ENCODE data around the gene PAIP1. TPM values are rescaled to one million over a fixed set of nuclear protein-coding genes. Genes with fewer than 3 reads are reported as not detected.
"Not testable (repeated sequence)": the region's sequence is repeated elsewhere in the genome, so short reads cannot be mapped to it uniquely, and the experiment has no call there.

PAIP1 gene
- 130 TPM for total RNA-seq
- long read RNA-seq, transcript PAIP1-203 (11 exons, 1,734 nt): minor isoform, 26 of 113 reads
- long read RNA-seq, transcript PAIP1-201 (11 exons, 2,782 nt): major isoform, 74 of 113 reads
- long read RNA-seq, partial matches to known transcripts: 2 of 113 reads
- long read RNA-seq, other reads (novel, unspliced or antisense): 11 of 113 reads

DNA sequence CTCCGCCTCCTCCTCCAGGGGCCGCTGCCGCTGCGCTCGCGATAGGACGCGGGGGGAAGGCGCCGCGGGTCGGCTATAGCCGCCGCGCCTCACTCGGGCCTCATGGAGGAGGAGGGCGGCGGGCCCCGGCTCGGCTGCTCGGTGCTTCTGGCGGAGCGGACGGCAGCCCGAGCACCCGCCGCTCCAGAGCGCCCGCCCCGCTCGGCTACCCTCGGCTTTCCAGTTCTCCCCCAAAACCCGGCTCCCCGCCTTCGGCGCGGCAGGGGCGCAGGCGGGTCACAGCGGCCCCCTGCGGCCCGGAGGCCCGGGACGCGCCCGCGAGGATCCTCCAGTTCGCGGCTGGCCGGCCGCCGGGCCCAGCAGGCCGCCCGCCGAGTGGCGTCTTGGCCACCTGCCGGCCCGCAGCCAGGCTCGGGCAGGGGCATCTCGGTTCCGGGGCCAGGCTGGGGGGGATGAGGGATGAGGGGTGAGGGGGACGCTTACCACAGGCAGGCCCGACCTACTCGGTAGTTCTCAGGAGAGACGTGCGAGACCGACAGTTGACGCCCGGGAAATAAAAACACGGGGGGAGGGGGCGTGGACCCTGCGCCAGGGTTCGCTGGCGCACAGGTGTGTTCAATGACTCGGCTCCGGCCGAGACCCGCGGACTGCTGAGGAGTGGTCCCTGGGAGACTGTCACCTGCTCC is at the start of gene PAIP1:
TSS of gene PAIP1 (minus strand) at position 221 of the 686 bp plus-strand sequence. CDS start 231 bp downstream, outside the sequence.
- ATAC-seq (peak; percentile 92), DNase-seq (ENCODE audit: missing footprints) (peak; percentile 91)
- intact Hi-C loops (cut with DNase I): loop anchor here (1.0 to 5.0 kb wide), 4 partner anchors 40 to 75 kb away; partner anchors contain the start of genes C5orf34, NNT and TMEM267

GRCh38 chr5:43606351-43606750 is 49.5 kb upstream of the PAIP1 start:
- intact Hi-C loops (cut with DNase I): no loop called here
- no peak for DNase-seq (ENCODE audit: missing footprints)
- no peak for ATAC-seq

GRCh38 chr5:43604699-43605098 is 47.8 kb upstream of the PAIP1 start:
- no peak for DNase-seq (ENCODE audit: missing footprints)
- intact Hi-C loops (cut with DNase I): loop anchor here (5.0 kb wide), 1 partner anchor 122 kb away; the partner anchor contains the start of gene TMEM267
- no peak for ATAC-seq

GRCh38 chr5:43603344-43604217 is 46.7 kb upstream of the PAIP1 start:
- ATAC-seq (peak; percentile 82), DNase-seq (ENCODE audit: missing footprints) (peak; percentile 86)
- intact Hi-C loops (cut with DNase I): loop anchor here (1.0 to 5.0 kb wide), 2 partner anchors 47 to 121 kb away; partner anchors contain the start of gene TMEM267

GRCh38 chr5:43602461-43603343 is 45.8 kb upstream of the PAIP1 start, which contains the start of gene NNT:
Gene NNT (plus strand): TSS chr5:43603180. CDS start chr5:43609196, 6,016 bp downstream.
- ATAC-seq: peak; percentile 82
- intact Hi-C loops (cut with DNase I): loop anchor here (1.0 to 5.0 kb wide), 2 partner anchors 46 to 120 kb away; partner anchors contain the start of gene TMEM267

DNA sequence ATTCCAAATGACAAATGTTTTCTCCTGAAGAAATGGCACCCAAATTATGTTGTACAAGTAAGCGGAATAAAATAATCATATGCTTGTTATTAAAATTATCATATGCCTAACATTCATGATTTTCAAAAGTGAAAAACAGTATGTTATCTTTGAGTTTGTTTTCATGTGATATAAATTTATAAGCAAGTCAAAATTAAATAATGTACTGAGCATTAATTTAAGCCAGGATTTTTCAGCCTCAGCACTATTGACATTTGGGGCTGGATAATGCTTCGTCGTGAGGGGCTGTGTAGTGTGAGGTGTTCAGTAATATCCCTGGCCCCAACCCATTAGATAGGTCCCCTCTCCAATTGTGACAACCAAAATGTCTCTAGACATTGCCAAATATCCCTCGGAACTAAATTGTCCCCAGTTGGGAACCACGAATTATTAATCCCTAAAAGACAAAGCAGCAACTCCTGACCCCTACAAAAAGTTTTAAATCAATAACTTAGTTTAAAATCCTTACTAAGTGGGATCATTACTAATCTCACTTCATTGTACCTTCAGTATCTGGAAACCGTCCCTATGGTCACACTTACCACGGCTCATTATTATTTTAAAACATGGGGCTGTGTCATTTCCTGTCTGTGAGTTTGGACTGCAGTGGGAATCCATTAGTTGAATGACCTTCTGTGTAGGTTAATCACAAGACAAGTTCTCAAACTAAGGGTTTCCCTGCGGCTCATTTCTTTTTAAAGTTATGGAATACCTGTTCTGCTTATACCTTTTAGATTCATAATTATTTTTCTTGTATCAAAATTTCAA is 44.8 kb upstream of the PAIP1 start:
- DNase-seq (ENCODE audit: missing footprints) (no peak), ATAC-seq (no peak)
- intact Hi-C loops (cut with DNase I): loop anchor here (5.0 kb wide), 1 partner anchor 119 kb away; the partner anchor contains the start of gene TMEM267

More at GRCh38 chr5:43602461-43603343, 45.8 kb upstream of the PAIP1 start, which contains the start of gene NNT:
- DNase-seq (ENCODE audit: missing footprints): peak; percentile 95

DNA sequence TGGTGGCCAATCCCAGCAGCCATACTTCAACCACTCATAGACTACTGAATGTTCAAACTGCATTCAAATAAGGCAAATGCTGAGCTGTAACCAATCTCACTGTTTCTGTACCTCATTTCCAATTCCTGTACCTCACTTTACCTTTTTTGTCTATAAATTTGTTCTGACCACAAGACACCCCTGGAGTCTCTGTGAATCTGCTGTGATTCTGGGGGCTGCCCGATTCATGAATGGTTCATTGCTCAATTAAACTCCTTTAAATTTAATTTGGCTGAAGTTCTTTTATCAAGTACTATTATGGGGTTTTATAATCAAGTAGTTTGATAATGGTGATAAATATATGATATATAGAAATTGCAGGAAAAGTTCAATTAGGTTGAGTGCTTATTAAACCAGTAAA is 42.0 kb upstream of the PAIP1 start:
- intact Hi-C loops (cut with DNase I); DNase-seq (ENCODE audit: missing footprints); ATAC-seq: not testable (repeated sequence)

GRCh38 chr5:43592363-43592762 is 35.5 kb upstream of the PAIP1 start:
- DNase-seq (ENCODE audit: missing footprints) (no peak), ATAC-seq (no peak)
- intact Hi-C loops (cut with DNase I): no loop called here

GRCh38 chr5:43590700-43591099 is 33.8 kb upstream of the PAIP1 start:
- intact Hi-C loops (cut with DNase I): no loop called here
- DNase-seq (ENCODE audit: missing footprints) (no peak), ATAC-seq (no peak)

DNA sequence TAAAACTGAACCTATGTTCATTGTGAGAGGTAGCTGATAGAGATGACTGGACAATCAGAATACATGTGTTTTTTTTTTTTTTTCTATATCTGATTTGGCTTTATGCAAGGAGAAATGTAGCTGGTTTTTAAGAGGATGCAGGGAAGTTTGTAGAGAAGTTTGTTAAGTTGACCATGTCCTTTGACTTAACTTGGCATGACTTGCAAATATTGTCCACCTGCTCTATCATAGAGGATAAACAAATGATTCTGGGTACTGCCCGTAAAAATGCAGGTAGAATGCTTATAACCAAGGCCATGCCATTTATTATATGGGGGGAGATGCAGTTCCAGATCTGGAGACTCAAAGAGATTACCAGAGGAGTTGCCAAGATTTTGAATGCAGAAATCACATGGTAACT is 32.4 kb upstream of the PAIP1 start:
- ATAC-seq: no peak
- DNase-seq (ENCODE audit: missing footprints): no peak
- intact Hi-C loops (cut with DNase I): no loop called here

DNA sequence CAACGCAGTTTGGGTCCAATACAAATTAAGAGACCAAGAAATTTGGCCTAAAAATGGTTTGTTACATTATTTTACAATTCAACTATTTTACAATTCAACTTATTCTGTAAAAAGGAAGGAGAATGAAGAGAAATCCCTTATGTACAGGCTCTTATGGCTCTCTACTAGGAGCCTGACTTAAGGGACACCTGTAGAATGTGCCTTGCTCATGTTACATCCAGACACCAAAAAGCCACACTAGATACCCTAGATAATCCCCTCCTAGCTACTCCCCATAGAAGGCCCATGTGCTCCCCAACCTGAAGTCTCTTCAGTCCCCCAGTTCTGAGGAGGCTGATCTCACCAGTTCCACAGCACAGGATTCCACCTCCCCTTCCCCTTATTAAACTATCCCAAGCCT is 32.0 kb upstream of the PAIP1 start:
- intact Hi-C loops (cut with DNase I): no loop called here
- no peak for ATAC-seq
- DNase-seq (ENCODE audit: missing footprints): no peak

GRCh38 chr5:43584166-43584699 is 27.4 kb upstream of the PAIP1 start:
- ATAC-seq (no peak), DNase-seq (ENCODE audit: missing footprints) (no peak)
- intact Hi-C loops (cut with DNase I): no loop called here

DNA sequence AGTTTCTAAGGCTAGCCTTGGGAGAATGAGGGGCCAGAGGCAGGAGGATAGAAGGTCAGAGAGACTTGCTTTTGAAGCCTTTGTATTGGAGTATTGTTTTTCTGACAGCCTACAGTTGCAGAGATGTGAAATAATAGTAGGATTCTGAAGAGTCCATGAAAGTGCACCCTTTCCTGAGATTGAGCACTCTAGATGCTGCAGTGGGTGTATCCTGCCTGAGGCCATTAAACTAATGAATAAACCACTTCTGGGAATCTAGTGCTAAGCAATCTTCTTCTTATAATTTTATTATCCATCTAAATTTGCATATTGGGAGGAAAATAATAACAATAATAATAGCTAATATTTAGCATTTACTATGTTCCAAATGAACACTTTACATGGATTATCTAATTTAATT is 26.8 kb upstream of the PAIP1 start:
- no peak for ATAC-seq

GRCh38 chr5:43582082-43583005 is 25.5 kb upstream of the PAIP1 start:
- no peak for DNase-seq (ENCODE audit: missing footprints)
- ATAC-seq: no peak
- intact Hi-C loops (cut with DNase I): no loop called here

More for the DNA sequence above, 26.8 kb upstream of the PAIP1 start:
- intact Hi-C loops (cut with DNase I): no loop called here
- DNase-seq (ENCODE audit: missing footprints): no peak

GRCh38 chr5:43581398-43581797 is 24.5 kb upstream of the PAIP1 start:
- intact Hi-C loops (cut with DNase I): no loop called here
- DNase-seq (ENCODE audit: missing footprints): no peak
- ATAC-seq: no peak

Measured in Right ventricle myocardium inferior (tissue), 1 donor.